Left lung (tissue), 10 donors: ENCODE measurements around the gene C9orf50. TPM values are rescaled to one million over a fixed set of nuclear protein-coding genes. Genes with fewer than 3 reads are reported as not detected.
A peak's percentile ranks its signal among the peaks of the same experiment; 100 is the strongest.

Source experiments
- ATAC-seq: fragments of 200-7000 bp; cut with Tn5 transposase; one replicate; pipeline ENCODE4 v1.9.1; 2020; ENCODE audit warnings: moderate library complexity
- DNase-seq, 4 donors: peaks; one replicate each; pipeline ENCODE4 v3.0.0-alpha.2; 2013 to 2020
- H3K27ac ChIP-seq, 2 donors: fragments of 200-600 bp; sonication (generic) in 1 of 2; one replicate each; pipeline versions ENCODE4 v1.5.0 to v1.8.0; 2020 to 2021
- H3K27me3 ChIP-seq, 2 donors: fragments of 200-600 bp; sonication (generic) in 1 of 2; one replicate each; pipeline versions ENCODE4 v1.5.0 to v1.8.0; 2020 to 2021
- H3K36me3 ChIP-seq, 2 donors: fragments of 200-600 bp; sonication (generic) in 1 of 2; one replicate each; pipeline versions ENCODE4 v1.5.0 to v1.8.0; 2020 to 2021
- H3K4me1 ChIP-seq, 2 donors: fragments of 200-600 bp; one replicate each; pipeline ENCODE4 v1.8.0; 2021
- H3K4me3 ChIP-seq, 2 donors: fragments of 200-600 bp; sonication (generic) in 1 of 2; one replicate each; pipeline versions ENCODE4 v1.5.0 to v1.8.0; 2020 to 2021; ENCODE audit warnings: mild to moderate bottlenecking in 1 of 2
- H3K9me3 ChIP-seq, 2 donors: fragments of 200-600 bp; sonication (generic) in 1 of 2; one replicate each; pipeline versions ENCODE4 v1.5.0 to v1.8.0; 2020 to 2021
- intact Hi-C, 2 donors: fragments of 100-400 bp; cut with DNase I; formaldehyde crosslinking; loops; one replicate each; pipeline versions ENCODE4 v1.11.2 to v1.14.2; 2022
- polyA plus RNA-seq, 6 donors: library from polyadenylated mRNA; unstranded; fragments of 120-200 nt; gene quantifications; one replicate each; pipeline ENCODE4 v1.2.1, GENCODE V29; 2013; ENCODE audit not compliant: insufficient read length in 6 of 6
- total RNA-seq, 2 donors: library from RNA; stranded (reverse); fragmentation: NEBNext Ultra II Directional; extraction: Animal tissue kit (Norgen Biotek cat#: 25700); gene quantifications; one replicate each; pipeline ENCODE4 v1.2.1, GENCODE V29; 2021
- TF ChIP-seq, protein P1 (sequence below), 2 donors: fragments of 200-600 bp; sonication (generic) in 1 of 2; IDR thresholded peaks; one replicate each; pipeline versions ENCODE4 v1.5.0 to v1.8.0; 2021; ENCODE audit warnings: antibody characterized with exemption in 2 of 2
- donor health status: DM: no; HTN: yes; CAD: no.
- donor health status: DM: no; HTN: no; CAD: no.

The C9orf50 gene
- total and polyA plus RNA-seq, 8 donors, result 0.18 to 0.51 (median 0.44) TPM; not detected in 2

DNA sequence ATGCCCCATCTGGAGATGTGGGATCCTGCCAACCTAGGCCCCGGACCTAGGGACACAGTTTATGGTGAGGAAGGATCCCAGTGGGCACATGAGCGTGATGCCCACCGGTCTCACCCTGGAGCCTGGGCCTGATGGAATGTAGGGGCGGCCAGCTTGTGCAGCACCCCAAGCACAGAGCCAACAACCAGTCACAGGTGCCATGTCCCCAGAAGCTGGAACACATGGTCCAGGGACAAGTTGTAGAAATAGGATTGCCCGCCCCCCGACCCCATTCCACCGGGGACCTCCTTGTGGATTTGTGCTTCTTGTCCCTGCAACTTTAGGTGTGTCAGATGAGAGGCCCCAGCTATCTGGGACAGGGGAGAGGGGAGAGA lies 48.9 kb downstream of the C9orf50 start:
- no peak for DNase-seq
- Histone ChIP-seq H3K27ac (no peak overlapping the region), H3K4me1 (peaks cover 6 to 53% of the 10 kb centered on the region in 2 donors), H3K9me3 (peaks cover 0 to 3% of the 10 kb centered on the region in 2 donors), H3K36me3 (no peaks in the 10 kb centered on the region), H3K27me3 (peaks cover 0 to 26% of the 10 kb centered on the region in 2 donors), H3K4me3 (no peak overlapping the region)
- ATAC-seq, result no peak
- intact Hi-C loops, result no loop called here
- TF ChIP-seq, protein P1, sequence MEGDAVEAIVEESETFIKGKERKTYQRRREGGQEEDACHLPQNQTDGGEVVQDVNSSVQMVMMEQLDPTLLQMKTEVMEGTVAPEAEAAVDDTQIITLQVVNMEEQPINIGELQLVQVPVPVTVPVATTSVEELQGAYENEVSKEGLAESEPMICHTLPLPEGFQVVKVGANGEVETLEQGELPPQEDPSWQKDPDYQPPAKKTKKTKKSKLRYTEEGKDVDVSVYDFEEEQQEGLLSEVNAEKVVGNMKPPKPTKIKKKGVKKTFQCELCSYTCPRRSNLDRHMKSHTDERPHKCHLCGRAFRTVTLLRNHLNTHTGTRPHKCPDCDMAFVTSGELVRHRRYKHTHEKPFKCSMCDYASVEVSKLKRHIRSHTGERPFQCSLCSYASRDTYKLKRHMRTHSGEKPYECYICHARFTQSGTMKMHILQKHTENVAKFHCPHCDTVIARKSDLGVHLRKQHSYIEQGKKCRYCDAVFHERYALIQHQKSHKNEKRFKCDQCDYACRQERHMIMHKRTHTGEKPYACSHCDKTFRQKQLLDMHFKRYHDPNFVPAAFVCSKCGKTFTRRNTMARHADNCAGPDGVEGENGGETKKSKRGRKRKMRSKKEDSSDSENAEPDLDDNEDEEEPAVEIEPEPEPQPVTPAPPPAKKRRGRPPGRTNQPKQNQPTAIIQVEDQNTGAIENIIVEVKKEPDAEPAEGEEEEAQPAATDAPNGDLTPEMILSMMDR (IDR thresholded peaks at IDR 0.05), result no peak

DNA sequence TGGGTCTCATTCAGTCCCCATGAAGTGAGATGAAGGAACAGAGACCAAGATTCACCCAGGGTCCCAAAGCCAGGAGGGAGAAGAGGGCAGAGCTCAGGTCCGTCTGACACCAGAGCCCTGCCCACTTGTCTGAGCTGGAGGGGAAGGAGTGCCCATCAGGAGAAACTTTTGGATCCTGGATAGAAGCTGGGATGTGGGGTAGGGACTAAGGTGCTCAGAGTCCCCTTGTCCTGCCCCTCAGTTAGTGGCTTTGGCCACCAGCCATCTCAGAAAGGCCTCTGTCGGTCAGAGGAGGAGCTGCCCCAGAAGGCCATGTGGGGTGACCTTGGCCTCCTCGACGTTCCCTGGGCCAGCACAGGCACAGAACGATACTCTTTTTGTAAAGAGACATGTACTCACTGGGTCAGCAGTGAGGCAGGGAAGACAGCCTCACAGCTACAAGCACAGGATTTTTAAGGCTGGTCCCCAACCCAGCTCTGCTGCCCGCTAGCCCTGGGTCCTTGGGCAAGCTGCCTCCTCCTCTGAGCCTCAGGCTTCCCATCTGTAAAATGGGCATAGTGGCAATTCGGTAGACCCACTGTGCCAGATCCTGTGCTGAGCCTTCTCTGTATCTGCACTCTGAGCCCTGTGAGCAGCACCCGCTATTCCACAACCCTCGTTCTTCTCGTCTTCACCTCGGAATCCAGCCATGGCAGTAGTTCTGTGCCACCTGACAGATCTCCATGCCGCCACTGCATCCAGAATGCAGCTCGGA lies 49.4 kb downstream of the C9orf50 start:
- peak overlapping the region in 1 of 2 donors; percentile 77 for H3K27ac ChIP-seq
- intact Hi-C loops, result no loop called here

DNA sequence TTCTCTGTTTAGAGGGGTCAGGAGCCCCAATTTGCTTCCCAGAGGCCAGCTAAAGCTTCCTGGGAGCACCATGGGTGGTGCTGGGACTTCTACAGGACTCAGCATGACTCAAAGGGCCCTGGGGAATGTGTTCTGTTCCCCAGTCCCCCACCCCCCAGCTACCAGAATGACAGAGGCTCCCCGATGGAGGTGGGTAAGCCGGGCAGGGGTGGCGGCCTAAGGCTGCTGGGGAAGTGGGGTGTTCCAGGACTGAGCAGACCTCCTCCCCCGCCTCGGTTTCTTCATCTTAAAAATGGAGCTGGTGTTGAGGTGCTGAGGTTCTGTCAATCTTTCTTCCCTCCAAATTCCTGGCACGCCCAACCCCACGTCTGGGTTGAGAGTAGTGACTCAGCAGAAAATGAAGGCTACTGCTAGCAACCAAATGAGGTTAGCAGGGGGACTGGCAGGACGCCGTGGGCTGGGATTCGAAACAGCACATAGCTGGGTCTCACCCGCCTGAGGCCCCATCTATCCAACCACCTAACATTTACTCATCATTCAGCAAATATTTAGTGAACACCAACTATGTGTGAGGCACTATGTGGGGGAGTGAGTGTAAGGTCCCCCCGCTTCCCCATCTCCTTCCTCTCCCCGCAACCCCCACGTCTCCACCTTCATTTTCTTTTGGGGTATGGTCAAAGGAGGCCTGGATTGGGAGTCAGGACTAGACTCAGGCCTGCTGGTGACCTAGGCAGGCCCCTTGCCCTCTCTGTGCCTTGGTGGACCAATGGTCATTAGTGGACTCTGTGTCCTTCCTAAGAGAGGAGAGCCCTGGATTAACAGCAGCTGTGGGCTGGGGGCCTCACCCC lies 50.2 kb downstream of the C9orf50 start:
- Histone ChIP-seq H3K4me3 (no peak overlapping the region), H3K4me1 (peaks cover 6 to 46% of the 10 kb centered on the region in 2 donors), H3K9me3 (peaks cover 0 to 3% of the 10 kb centered on the region in 2 donors), H3K27ac (peak overlapping the region; percentile 37 to 77), H3K27me3 (peaks cover 0 to 29% of the 10 kb centered on the region in 2 donors), H3K36me3 (no peaks in the 10 kb centered on the region)
- intact Hi-C loops, result no loop called here
- TF ChIP-seq, protein P1 (IDR thresholded peaks at IDR 0.05), result no peak
- ATAC-seq, result peak; percentile 49
- DNase-seq, result peak in 2 of 4 donors; percentile 61 to 73

More for the DNA sequence above, 49.4 kb downstream of the C9orf50 start:
- ATAC-seq (no peak), DNase-seq (no peak)
- Histone ChIP-seq H3K27me3 (peaks cover 0 to 29% of the 10 kb centered on the region in 2 donors), H3K9me3 (peaks cover 0 to 3% of the 10 kb centered on the region in 2 donors), H3K4me1 (peaks cover 6 to 47% of the 10 kb centered on the region in 2 donors), H3K36me3 (no peaks in the 10 kb centered on the region), H3K4me3 (no peak overlapping the region)
- TF ChIP-seq, protein P1 (IDR thresholded peaks at IDR 0.05), result no peak

DNA sequence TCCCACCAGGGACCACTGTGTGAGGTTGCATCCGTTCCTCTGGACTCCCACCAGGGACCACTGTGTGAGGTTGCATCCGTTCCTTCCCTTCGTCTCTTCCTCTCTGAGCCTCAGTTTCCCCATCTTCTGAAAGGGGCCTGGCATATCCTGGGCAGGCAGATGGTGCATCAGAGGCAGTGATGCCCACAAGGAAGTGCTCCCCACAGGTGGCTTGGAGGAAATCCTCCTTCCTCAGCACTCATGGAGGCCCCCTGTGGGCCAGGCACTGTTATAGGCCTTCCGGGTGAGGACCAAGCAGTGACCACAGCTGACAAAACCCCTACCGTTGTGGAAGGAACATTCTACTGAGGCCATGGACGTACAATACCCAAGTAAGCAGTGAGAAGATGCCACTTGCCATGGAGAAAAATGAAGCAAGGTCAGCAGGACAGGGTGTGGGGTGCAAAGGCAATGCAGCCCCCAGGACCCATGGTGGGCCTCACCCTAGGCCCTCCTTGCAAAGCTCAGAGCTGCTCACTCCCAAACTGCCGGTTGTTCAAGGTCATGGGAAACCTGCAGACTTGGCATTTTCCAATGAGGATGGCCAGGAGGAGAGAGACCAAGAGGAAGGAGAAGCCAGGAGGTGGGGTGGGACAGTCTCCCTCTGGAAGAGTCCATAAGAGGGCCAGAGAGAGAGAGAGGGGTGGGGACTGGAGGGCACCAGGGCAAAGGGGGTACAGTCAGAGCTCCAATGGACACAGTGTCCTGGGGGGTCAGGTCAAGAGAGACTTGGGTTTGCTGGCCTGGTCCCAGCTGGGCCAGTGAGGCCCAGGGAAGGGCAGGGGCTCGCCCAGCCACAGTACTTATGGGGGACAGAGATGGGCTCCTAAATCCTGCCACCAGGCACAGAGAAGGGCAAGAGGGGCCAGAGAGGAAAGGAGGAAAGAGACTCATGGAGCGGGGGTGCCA lies 51.1 kb downstream of the C9orf50 start:
- H3K36me3 ChIP-seq, result no peaks in the 10 kb centered on the region
- peak overlapping the region; percentile 37 to 77 for H3K27ac ChIP-seq
- H3K4me3 ChIP-seq, result peak overlapping the region in 1 of 2 donors; percentile 43
- TF ChIP-seq, protein P1 (IDR thresholded peaks at IDR 0.05), result peak in 1 of 2 donors; percentile 16
- peak; percentile 18 for ATAC-seq
- peaks cover 0 to 29% of the 10 kb centered on the region in 2 donors for H3K27me3 ChIP-seq
- peaks cover 0 to 3% of the 10 kb centered on the region in 2 donors for H3K9me3 ChIP-seq
- intact Hi-C loops, result no loop called here
- H3K4me1 ChIP-seq, result peaks cover 6 to 38% of the 10 kb centered on the region in 2 donors
- no peak for DNase-seq
